Fibroblast of skin of scalp (primary cell): ENCODE data around the gene PEX14.

Experiments used
- DNase-seq: peaks from one replicate; pipeline ENCODE4 v3.0.0-alpha.2; 2013

PEX14 gene

DNA sequence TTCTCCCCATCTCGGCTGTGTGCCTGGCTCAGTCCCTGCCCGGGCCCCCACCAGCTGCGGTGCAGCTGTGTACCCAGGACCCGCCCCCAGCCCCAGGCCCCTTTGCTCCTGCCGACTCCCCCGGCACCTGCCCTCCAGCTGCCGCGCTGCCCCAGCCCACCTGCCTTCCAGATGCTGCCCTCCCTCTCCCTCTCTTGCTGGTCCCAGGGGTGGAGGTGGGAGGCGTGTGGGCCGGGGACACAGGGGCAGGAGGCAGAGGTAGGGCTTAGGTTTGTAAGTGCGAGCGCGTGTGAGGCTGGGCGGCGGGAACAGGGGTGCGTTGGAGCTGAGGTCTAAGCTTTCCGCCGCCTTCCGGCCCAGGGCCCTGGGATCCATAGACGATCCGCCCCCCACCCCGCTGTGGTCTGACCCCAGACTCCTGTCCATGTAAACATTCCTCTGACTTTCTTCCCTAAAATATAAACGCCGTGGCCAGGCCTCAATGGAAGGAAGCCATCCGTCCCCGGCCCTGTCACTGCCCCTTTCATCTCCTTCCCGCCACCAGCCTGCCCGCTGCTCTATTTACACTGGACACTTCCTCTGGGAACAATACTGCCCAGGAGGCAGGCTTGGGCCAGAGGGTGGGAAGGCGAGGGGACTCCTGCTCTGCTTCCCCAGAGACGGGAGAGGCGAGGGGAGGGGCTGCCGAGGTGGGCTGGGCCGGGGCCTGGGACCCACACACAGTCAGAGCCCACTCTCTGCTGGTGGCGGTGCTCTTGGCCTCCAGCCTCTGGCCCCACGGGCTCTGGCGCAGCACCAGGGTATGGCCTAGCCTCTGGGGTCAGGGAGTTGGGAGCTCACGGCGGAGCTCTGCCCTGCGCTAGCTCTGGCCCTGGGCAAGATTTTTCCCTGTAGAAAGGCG is 193.4 kb downstream of the PEX14 start:
- DNase-seq = no peak

DNA sequence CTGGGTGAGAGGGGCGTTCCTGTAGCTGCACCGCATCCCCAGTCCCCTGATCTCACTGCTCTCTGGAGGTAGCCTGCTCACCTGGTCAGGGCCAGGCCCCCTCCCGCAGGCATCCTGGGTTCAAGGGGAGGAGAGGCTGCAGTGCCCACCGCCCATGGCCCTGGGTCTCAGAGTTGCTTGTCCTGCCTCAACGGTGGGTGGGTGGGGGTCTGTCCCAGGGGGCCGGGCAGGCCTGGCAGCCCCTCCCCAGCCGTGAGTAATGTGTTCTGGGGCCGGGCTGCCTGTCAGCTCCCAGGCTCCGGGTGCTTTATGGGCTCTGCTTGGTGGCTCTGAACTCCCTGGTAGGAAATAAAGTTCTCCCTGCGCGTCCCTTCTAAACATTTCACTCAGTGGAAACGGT is 194.8 kb downstream of the PEX14 start:
- DNase-seq = no peak

GRCh38 chr1:10670190-10670589 is 195.4 kb downstream of the PEX14 start:
- DNase-seq = no peak

DNA sequence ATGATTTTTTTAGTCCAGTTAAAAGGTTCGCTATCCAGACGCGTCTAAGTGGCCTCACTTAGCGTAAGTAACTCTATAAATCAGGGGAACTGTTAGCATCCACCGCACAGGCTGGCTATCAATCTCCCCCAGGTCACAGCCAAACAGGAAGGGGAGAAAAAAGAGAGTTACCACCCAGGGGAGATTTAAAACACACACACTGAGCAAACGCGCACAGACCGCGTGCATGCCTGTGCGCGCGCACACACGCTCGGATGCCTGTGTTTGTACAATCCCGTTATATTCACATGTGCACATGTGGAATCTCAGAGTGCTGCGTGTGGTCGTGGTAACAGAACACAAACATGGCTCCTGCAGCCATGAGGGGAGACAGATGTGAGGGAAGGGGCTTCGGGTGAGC is 196.3 kb downstream of the PEX14 start:
- no peak for DNase-seq

DNA sequence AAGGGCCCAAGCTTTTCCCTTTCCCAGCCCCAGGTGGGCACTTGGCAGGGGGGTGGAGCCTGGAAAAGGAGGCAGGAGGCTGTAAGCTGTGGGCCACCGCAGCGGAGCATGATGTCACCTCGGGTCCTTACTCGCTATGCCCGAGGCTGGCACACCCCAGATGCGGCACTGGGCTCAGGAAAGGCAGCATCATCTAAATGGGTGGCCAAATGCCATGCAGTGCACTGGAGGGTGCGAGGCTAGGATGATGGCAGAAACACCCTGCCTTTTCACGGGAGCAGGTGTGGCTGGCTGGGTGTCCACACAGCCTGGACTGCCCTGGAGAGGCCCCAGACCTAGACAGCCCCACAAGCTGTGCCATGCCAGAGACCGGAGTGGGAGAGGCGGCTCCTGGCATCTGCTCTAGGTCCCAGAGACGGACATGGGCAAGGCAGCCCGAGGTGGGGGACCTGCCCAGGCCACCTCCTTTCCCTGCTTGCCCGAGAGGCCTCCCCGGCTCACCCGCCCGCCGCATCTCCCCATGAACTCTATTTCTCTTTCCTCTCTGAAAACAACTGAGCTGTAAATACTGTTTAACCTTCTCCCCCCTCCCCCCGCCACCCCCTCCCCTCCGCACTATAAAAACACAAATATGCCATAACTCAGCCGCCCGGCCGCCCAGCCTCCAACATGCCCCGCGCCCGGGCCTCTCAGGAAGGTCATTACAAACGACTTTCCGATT is 197.0 kb downstream of the PEX14 start:
- no peak for DNase-seq

DNA sequence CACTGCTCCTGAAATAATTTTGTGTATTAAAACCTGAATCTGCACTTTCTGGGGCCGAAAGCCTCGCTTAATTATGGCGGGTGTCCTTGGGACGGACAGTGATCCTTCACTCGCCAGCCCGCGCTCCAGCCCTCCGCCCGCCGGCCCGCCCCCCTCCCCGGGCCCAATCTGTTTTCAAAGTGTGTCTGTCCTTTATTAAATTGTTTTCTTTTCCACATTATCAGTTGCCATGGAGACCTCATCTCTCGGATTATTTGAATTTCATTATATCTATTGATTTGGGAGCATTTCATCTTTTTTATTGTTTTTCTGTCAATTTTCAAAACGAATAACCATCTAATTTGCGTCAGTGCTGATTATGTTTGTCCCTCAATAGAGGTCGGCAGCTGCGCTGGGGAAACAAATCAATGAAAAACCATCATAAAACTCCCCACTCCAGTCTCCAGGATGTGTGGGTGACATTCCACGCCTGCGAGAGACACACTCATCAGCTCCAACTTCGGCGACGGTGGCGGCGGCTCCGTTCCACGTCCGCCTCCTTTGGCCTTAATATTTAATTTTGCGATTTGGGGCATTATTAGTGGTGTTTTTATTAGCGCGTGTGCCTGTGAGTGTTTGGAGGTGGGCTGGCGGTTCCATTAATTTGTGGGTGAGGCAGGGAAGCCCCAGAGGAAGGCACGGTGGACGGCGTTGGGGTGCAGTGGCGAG is 197.7 kb downstream of the PEX14 start:
- no peak for DNase-seq

- no peak for DNase-seq
Observed at GRCh38 chr1:10673109-10673711, 198.5 kb downstream of the PEX14 start.

GRCh38 chr1:10674222-10674621 is 199.5 kb downstream of the PEX14 start:
- no peak for DNase-seq

DNA sequence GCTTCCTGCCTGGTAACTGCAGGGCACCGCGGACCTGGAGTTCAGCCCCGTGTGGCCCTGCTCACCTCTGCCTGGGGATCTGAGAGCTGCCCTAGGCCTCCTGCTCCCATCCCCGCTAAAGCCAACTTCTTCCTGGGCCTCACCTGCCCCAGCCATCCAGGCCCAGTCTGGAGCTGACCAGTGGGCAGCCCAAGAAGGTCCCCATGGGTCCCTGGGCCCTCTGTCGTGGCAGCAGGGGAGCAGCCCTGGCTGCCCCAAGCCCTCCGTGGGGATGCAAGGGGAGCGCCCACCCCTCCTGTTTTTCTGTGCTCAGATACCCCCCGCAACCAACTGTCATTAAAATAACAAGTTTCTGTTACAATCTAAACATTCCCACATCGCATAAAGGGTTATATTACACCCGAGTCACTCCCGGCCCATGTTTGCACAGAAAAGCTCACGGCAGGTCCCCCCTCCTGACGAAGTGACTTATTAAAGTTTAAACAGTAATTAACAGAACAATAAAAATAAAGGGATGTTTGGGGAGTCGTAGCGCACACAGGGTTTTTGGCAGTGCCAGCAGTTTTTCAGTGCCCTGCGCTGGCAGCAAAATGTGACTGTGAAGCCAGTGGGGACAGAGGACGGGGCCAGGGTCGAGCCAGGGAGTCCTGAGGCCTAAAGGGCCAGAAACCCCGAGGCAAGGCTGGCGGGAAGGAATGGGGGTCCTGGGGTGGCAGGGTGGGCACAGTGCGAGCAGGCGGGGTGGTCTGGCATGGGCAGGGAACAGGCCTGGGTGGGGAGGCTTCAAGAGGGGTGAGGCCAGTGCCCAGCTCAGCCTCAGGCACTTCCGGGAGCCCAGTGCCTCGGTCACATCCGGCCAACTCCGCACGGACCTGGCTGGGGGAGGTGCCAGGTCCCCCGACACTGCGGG is 200.2 kb downstream of the PEX14 start:
- no peak for DNase-seq

DNA sequence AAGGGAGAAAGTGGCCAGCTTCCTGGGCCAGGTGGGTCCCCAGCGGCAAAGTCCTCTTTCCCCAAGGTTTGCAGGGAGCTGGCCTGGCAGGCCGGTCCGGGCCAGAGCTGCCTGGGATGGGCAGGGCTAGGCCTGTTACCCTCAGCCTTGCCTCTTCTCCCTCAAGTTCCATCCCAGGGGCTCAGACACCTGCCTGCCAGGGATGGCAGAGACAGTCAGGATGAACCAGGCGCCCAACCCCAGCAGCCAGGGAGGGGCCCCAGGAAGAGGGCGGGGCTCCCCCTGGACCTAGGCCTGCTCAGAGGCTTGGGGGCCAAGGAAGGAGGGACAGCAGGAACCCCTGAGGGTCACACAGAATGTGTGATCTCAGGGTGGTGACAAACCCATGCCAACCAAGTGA is 201.1 kb downstream of the PEX14 start:
- DNase-seq = no peak

DNA sequence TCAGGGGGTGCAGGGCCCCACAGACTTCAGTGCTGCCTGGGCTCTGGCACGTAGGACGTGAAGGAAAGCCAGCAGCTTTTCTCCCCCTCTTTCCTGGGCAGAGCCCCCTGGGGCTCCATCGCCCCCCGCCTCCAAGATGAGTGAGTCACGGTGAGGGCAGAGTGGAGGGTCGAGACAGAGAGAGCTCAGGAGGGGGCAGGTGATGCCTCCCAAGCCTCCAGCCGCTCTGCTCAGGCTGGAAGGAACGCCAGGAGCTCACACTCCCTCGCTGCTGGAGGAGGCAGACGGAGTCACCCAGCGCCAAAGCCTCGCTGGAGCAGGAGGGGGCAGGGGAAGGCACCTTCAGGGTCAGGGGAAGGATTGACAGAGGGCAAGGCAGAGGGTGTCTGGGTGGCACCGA is 202.2 kb downstream of the PEX14 start:
- DNase-seq = no peak

DNA sequence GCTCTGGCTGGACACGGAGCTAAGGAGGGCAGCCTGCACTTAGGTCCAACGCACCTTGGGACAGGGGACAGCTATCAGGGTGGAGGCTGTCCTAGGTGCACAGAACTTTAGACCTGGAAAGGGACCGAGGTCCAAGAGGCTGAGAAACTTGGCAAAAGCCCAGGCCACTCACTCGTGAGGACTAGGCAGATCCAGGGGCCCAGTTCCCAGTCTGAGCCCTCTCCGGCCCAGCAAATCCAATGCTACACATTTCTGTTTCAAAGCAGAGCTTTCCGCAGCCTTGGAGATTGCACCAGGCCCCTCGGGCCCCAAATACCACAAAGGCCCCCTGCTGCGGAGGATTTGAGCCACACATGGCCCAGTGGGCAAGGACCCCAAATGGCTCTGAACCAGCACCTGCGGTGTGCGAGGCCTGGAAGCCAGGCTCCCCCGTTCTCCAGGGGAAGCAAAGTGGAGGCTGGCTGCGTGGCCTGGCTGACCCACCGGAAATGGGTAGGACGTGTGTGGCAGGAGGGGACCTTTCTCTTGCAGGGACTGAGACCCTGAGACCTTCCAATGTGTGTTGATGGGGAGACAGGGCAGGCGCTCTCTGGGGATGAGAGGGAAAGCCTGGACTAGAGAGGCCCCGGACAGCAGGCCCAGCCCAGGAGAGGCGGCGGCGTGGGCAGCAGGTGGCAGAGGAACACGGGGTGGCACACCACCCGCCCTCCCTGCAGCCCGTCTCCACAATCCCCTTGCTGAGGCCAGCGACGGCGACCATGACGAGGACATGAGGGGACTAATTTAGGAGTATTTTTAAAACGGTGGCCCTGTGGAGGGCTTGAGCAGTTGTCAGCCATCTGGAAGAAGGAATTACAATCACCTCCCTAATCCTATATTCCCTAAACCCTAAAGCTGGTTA is 203.0 kb downstream of the PEX14 start:
- no peak for DNase-seq

GRCh38 chr1:10678402-10678801 is 203.7 kb downstream of the PEX14 start:
- no peak for DNase-seq

- DNase-seq = no peak
Observed at GRCh38 chr1:10678852-10679251, 204.1 kb downstream of the PEX14 start.

GRCh38 chr1:10679496-10680220 is 204.9 kb downstream of the PEX14 start:
- DNase-seq = peak; percentile 67
